Measurements from ENCODE around the gene CDH11.

The CDH11 gene

DNA sequence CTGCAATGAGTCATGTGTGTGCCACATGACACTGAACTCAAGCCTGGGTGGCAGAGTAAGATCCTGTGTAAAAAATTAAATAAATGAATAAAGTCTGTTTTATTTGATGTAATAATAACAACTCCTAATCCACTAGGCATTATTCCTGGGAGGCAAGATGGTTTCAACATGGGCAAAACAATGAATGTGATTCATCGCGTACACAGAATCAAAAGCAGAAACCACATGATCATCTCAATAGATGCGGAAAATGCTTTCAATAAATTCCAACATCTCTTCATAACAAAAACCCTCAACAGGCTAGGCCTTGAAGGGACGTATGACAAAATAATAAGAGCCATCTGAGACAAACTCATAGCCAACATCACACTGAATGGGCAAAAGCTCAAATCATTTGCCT is 195.4 kb downstream of the CDH11 start:
- no peaks in the 10 kb centered on the region for H3K36me3 ChIP-seq (ENCODE audit: control insufficient read depth in 1 of 2, insufficient read depth in 2 of 2, low read depth in 1 of 2, low read length in 2 of 2)
- no peak overlapping the region for H3K4me3 ChIP-seq (ENCODE audit: insufficient read depth in 1 of 2, low read depth in 1 of 2, low read length in 2 of 2)
- H3K9me3 ChIP-seq (ENCODE audit: control insufficient read depth, low read length): peaks cover 36% of the 10 kb centered on the region
- H2BK15ac ChIP-seq (ENCODE audit: low read depth, poor library complexity, severe bottlenecking): no peak overlapping the region
- no peak overlapping the region for H3K4me2 ChIP-seq (ENCODE audit: low read length, poor library complexity, severe bottlenecking)
- 89% methylated on average over 4 of the region's 4 CpGs for WGBS
- H4K91ac ChIP-seq (ENCODE audit: low read length): no peak overlapping the region
- H2AFZ ChIP-seq (ENCODE audit: low read depth, low read length): no peak overlapping the region
- H3K27me3 ChIP-seq (ENCODE audit: control insufficient read depth in 1 of 2, insufficient read depth in 1 of 2, low read length in 2 of 2): no peaks in the 10 kb centered on the region
- H3K79me1 ChIP-seq (replicated peaks; ENCODE audit: low read length, poor library complexity, severe bottlenecking): no peaks in the 10 kb centered on the region
- H3K18ac ChIP-seq (ENCODE audit: low read depth in 1 of 2, low read length in 2 of 2): no peak overlapping the region
- DNase-seq: no peak
- H3K4ac ChIP-seq (ENCODE audit: low read depth in 1 of 2, low read length in 2 of 2): no peak overlapping the region
- H3K14ac ChIP-seq (ENCODE audit: low read length in 2 of 2): no peak overlapping the region
- no peak overlapping the region for H2AK5ac ChIP-seq (ENCODE audit: low read length, severe bottlenecking)
- H3K4me1 ChIP-seq (ENCODE audit: control insufficient read depth, insufficient read depth, low read depth, low read length): no peaks in the 10 kb centered on the region
- H2BK120ac ChIP-seq (ENCODE audit: low read depth, low read length): peak overlapping the region; percentile 73
- no peak overlapping the region for H4K8ac ChIP-seq (ENCODE audit: low read length)
- no peak overlapping the region for H2BK5ac ChIP-seq (ENCODE audit: low read depth, low read length, poor library complexity, severe bottlenecking)
- no peak overlapping the region for H3K23ac ChIP-seq (ENCODE audit: low read length in 2 of 2)
- no peak overlapping the region for H2BK12ac ChIP-seq (ENCODE audit: low read length in 2 of 2)
- H3K27ac ChIP-seq (ENCODE audit: low read length, poor library complexity, severe bottlenecking): no peak overlapping the region
- no peak overlapping the region for H3K9ac ChIP-seq (ENCODE audit: low read length)

DNA sequence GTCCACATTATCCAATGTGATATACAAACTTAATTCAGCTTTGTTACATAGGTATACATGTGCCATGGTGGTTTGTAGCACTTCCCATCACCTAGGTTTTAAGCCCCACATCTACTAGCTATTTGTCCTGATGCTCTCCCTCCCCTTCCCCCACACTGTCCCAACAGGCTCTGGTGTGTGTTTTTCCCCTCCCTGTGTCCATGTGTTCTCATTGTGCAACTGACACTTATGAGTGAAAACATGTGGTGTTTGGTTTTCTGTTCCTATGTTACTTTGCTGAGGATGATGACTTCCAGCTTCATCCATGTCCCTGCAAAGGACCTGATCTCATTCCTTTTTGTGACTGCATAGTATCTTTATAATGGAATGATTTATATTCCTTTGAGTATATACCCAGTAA is 196.7 kb downstream of the CDH11 start:
- Histone ChIP-seq H2AK5ac (ENCODE audit: low read length, severe bottlenecking) (no peak overlapping the region), H3K4me2 (ENCODE audit: low read length, poor library complexity, severe bottlenecking) (no peak overlapping the region), H4K8ac (ENCODE audit: low read length) (no peak overlapping the region), H4K91ac (ENCODE audit: low read length) (no peak overlapping the region), H3K4me3 (ENCODE audit: insufficient read depth in 1 of 2, low read depth in 1 of 2, low read length in 2 of 2) (no peak overlapping the region), H3K9ac (ENCODE audit: low read length) (no peak overlapping the region), H3K4me1 (ENCODE audit: control insufficient read depth, insufficient read depth, low read depth, low read length) (no peaks in the 10 kb centered on the region), H2AFZ (ENCODE audit: low read depth, low read length) (no peak overlapping the region), H3K14ac (ENCODE audit: low read length in 2 of 2) (no peak overlapping the region), H3K18ac (ENCODE audit: low read depth in 1 of 2, low read length in 2 of 2) (no peak overlapping the region), H2BK15ac (ENCODE audit: low read depth, poor library complexity, severe bottlenecking) (no peak overlapping the region), H3K36me3 (ENCODE audit: control insufficient read depth in 1 of 2, insufficient read depth in 2 of 2, low read depth in 1 of 2, low read length in 2 of 2) (no peaks in the 10 kb centered on the region), H3K27ac (ENCODE audit: low read length, poor library complexity, severe bottlenecking) (no peak overlapping the region), H2BK12ac (ENCODE audit: low read length in 2 of 2) (no peak overlapping the region), H3K79me1 (replicated peaks; ENCODE audit: low read length, poor library complexity, severe bottlenecking) (no peaks in the 10 kb centered on the region), H2BK120ac (ENCODE audit: low read depth, low read length) (no peak overlapping the region), H3K4ac (ENCODE audit: low read depth in 1 of 2, low read length in 2 of 2) (no peak overlapping the region), H2BK5ac (ENCODE audit: low read depth, low read length, poor library complexity, severe bottlenecking) (no peak overlapping the region), H3K27me3 (ENCODE audit: control insufficient read depth in 1 of 2, insufficient read depth in 1 of 2, low read length in 2 of 2) (no peaks in the 10 kb centered on the region), H3K9me3 (ENCODE audit: control insufficient read depth, low read length) (peaks cover 36% of the 10 kb centered on the region), H3K23ac (ENCODE audit: low read length in 2 of 2) (no peak overlapping the region)
- peak; percentile 43 for DNase-seq

DNA sequence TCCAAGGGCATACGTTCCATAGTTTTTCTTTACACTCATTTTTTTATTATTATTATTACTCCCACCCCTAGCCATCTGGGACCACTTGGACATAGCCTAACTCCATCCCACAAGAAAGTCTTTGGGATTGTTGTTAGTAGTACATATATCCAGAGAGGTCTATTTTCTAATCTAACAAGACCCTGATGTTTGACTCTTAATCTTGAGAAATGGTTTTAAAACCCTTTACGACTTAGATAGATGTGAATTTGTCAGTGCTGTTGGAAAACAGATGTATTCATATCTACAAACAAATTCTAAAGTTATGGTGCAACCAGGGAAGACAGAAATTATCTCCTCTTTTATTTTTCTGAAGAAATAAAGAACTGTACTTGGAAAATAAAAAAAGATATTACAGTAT is 197.8 kb downstream of the CDH11 start:
- H3K14ac ChIP-seq (ENCODE audit: low read length in 2 of 2): no peak overlapping the region
- no peaks in the 10 kb centered on the region for H3K79me1 ChIP-seq (replicated peaks; ENCODE audit: low read length, poor library complexity, severe bottlenecking)
- H2BK15ac ChIP-seq (ENCODE audit: low read depth, poor library complexity, severe bottlenecking): no peak overlapping the region
- H3K9ac ChIP-seq (ENCODE audit: low read length): no peak overlapping the region
- no peak overlapping the region for H2BK12ac ChIP-seq (ENCODE audit: low read length in 2 of 2)
- no peaks in the 10 kb centered on the region for H3K4me1 ChIP-seq (ENCODE audit: control insufficient read depth, insufficient read depth, low read depth, low read length)
- no peak overlapping the region for H2BK120ac ChIP-seq (ENCODE audit: low read depth, low read length)
- no peak overlapping the region for H3K18ac ChIP-seq (ENCODE audit: low read depth in 1 of 2, low read length in 2 of 2)
- no peak overlapping the region for H3K23ac ChIP-seq (ENCODE audit: low read length in 2 of 2)
- H2BK5ac ChIP-seq (ENCODE audit: low read depth, low read length, poor library complexity, severe bottlenecking): no peak overlapping the region
- H2AK5ac ChIP-seq (ENCODE audit: low read length, severe bottlenecking): no peak overlapping the region
- H3K4me3 ChIP-seq (ENCODE audit: insufficient read depth in 1 of 2, low read depth in 1 of 2, low read length in 2 of 2): no peak overlapping the region
- no peak overlapping the region for H3K4me2 ChIP-seq (ENCODE audit: low read length, poor library complexity, severe bottlenecking)
- no peak overlapping the region for H3K27ac ChIP-seq (ENCODE audit: low read length, poor library complexity, severe bottlenecking)
- no peak overlapping the region for H2AFZ ChIP-seq (ENCODE audit: low read depth, low read length)
- H3K9me3 ChIP-seq (ENCODE audit: control insufficient read depth, low read length): peaks cover 34% of the 10 kb centered on the region
- WGBS: 86% methylated on average over 1 of the region's 2 CpGs
- H3K27me3 ChIP-seq (ENCODE audit: control insufficient read depth in 1 of 2, insufficient read depth in 1 of 2, low read length in 2 of 2): no peaks in the 10 kb centered on the region
- H3K36me3 ChIP-seq (ENCODE audit: control insufficient read depth in 1 of 2, insufficient read depth in 2 of 2, low read depth in 1 of 2, low read length in 2 of 2): no peaks in the 10 kb centered on the region
- H4K8ac ChIP-seq (ENCODE audit: low read length): no peak overlapping the region
- no peak overlapping the region for H3K4ac ChIP-seq (ENCODE audit: low read depth in 1 of 2, low read length in 2 of 2)
- DNase-seq: no peak
- H4K91ac ChIP-seq (ENCODE audit: low read length): no peak overlapping the region

DNA sequence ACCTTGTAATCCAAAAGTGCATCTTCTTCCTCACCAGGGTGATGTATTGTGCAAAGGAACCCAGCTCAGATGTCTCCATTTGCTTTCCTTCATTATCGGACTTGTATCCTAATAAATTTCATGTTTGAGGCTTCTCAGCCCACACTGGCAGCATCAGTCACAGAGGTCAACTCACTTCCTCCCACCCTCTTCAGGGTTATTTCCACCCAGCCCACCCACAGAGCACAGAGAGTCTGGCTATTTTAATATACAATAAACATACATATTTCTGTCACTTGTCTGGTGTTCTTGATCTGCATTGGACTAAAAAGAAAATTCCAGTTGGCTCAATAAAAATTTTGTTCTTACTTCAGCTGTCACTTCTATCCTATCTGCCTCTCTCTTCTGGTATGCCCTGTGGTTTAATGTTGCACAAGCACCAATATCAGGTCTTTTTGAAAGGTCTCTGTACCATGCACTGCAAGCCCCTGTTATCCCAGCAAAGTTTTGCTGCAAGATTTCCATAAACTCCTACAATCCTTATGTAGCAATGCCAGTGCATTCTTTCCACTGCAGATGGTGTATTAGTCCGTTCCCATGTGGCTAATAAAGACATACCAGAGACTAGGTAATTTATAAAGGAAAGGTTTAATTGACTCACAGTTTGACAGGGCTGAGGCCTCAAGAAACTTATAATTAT is 201.8 kb downstream of the CDH11 start:
- Histone ChIP-seq H3K79me1 (replicated peaks; ENCODE audit: low read length, poor library complexity, severe bottlenecking) (no peaks in the 10 kb centered on the region), H3K27ac (ENCODE audit: low read length, poor library complexity, severe bottlenecking) (no peak overlapping the region), H3K27me3 (ENCODE audit: control insufficient read depth in 1 of 2, insufficient read depth in 1 of 2, low read length in 2 of 2) (no peaks in the 10 kb centered on the region), H3K14ac (ENCODE audit: low read length in 2 of 2) (no peak overlapping the region), H3K36me3 (ENCODE audit: control insufficient read depth in 1 of 2, insufficient read depth in 2 of 2, low read depth in 1 of 2, low read length in 2 of 2) (no peaks in the 10 kb centered on the region), H3K4me3 (ENCODE audit: insufficient read depth in 1 of 2, low read depth in 1 of 2, low read length in 2 of 2) (no peak overlapping the region), H2BK15ac (ENCODE audit: low read depth, poor library complexity, severe bottlenecking) (no peak overlapping the region), H3K4me2 (ENCODE audit: low read length, poor library complexity, severe bottlenecking) (no peak overlapping the region), H2BK120ac (ENCODE audit: low read depth, low read length) (no peak overlapping the region), H2BK5ac (ENCODE audit: low read depth, low read length, poor library complexity, severe bottlenecking) (no peak overlapping the region), H3K4ac (ENCODE audit: low read depth in 1 of 2, low read length in 2 of 2) (no peak overlapping the region), H2BK12ac (ENCODE audit: low read length in 2 of 2) (no peak overlapping the region), H4K8ac (ENCODE audit: low read length) (no peak overlapping the region), H3K18ac (ENCODE audit: low read depth in 1 of 2, low read length in 2 of 2) (no peak overlapping the region), H3K9ac (ENCODE audit: low read length) (no peak overlapping the region), H3K4me1 (ENCODE audit: control insufficient read depth, insufficient read depth, low read depth, low read length) (no peaks in the 10 kb centered on the region), H2AK5ac (ENCODE audit: low read length, severe bottlenecking) (no peak overlapping the region), H4K91ac (ENCODE audit: low read length) (no peak overlapping the region), H3K23ac (ENCODE audit: low read length in 2 of 2) (no peak overlapping the region), H2AFZ (ENCODE audit: low read depth, low read length) (no peak overlapping the region), H3K9me3 (ENCODE audit: control insufficient read depth, low read length) (peaks cover 4% of the 10 kb centered on the region)
- DNase-seq: peak; percentile 37
- 63% methylated on average over 2 of the region's 2 CpGs for WGBS

All from mesenchymal stem cell (in vitro differentiated cells and primary cell).